ENCODE results near the gene PPP2R5B. TPM values are rescaled to one million over a fixed set of nuclear protein-coding genes. Genes with fewer than 3 reads are reported as not detected.

PPP2R5B gene
- total and polyA plus RNA-seq, 2 donors = 4.4 to 18.3 TPM

- no peak overlapping the region for H3K4me3 ChIP-seq (ENCODE audit: low read length in 2 of 2)
- no peaks in the 10 kb centered on the region for H3K27me3 ChIP-seq (ENCODE audit: control insufficient read depth in 2 of 2, insufficient read depth in 1 of 2, low read length in 1 of 2)
- no peaks in the 10 kb centered on the region for H3K4me1 ChIP-seq (ENCODE audit: control insufficient read depth in 2 of 2, insufficient read depth in 2 of 2, low read length in 2 of 2)
- H3K9me3 ChIP-seq (ENCODE audit: control insufficient read depth in 2 of 2, insufficient read depth in 1 of 2, low read length in 1 of 2) = no peaks in the 10 kb centered on the region
- no peak for DNase-seq (ENCODE audit: low read depth in 6 of 9, low spot score in 9 of 9)
- H3K27ac ChIP-seq (ENCODE audit: low read depth in 1 of 2, low read length in 1 of 2) = no peak overlapping the region
- H3K36me3 ChIP-seq (ENCODE audit: control insufficient read depth in 2 of 2, insufficient read depth in 2 of 2, low read length in 1 of 2) = peaks cover 76 to 82% of the 10 kb centered on the region in 2 donors
- over 99% methylated on average over 17 of the region's 17 CpGs for WGBS
Observed at GRCh38 chr11:64900774-64901173, 23.7 kb upstream of the PPP2R5B start.

- no peaks in the 10 kb centered on the region for H3K9me3 ChIP-seq (ENCODE audit: control insufficient read depth in 2 of 2, insufficient read depth in 1 of 2, low read length in 1 of 2)
- WGBS = 95% methylated on average over 30 of the region's 30 CpGs
- no peak for DNase-seq (ENCODE audit: low read depth in 6 of 9, low spot score in 9 of 9)
Observed at GRCh38 chr11:64902102-64902900, 22.2 kb upstream of the PPP2R5B start.

GRCh38 chr11:64903291-64903833 lies 21.1 kb upstream of the PPP2R5B start:
- H3K9me3 ChIP-seq (ENCODE audit: control insufficient read depth in 2 of 2, insufficient read depth in 1 of 2, low read length in 1 of 2) = no peaks in the 10 kb centered on the region
- peaks cover 77 to 81% of the 10 kb centered on the region in 2 donors for H3K36me3 ChIP-seq (ENCODE audit: control insufficient read depth in 2 of 2, insufficient read depth in 2 of 2, low read length in 1 of 2)
- DNase-seq (ENCODE audit: low read depth in 6 of 9, low spot score in 9 of 9) = no peak
- no peak overlapping the region for H3K4me3 ChIP-seq (ENCODE audit: low read length in 2 of 2)
- H3K27ac ChIP-seq (ENCODE audit: low read depth in 1 of 2, low read length in 1 of 2) = no peak overlapping the region
- H3K4me1 ChIP-seq (ENCODE audit: control insufficient read depth in 2 of 2, insufficient read depth in 2 of 2, low read length in 2 of 2) = no peaks in the 10 kb centered on the region
- WGBS = 98% methylated on average over 23 of the region's 23 CpGs
- H3K27me3 ChIP-seq (ENCODE audit: control insufficient read depth in 2 of 2, insufficient read depth in 1 of 2, low read length in 1 of 2) = no peaks in the 10 kb centered on the region

More at GRCh38 chr11:64902102-64902900, 22.2 kb upstream of the PPP2R5B start:
- H3K4me1 ChIP-seq (ENCODE audit: control insufficient read depth in 2 of 2, insufficient read depth in 2 of 2, low read length in 2 of 2) = no peaks in the 10 kb centered on the region
- H3K36me3 ChIP-seq (ENCODE audit: control insufficient read depth in 2 of 2, insufficient read depth in 2 of 2, low read length in 1 of 2) = peaks cover 81 to 82% of the 10 kb centered on the region in 2 donors
- no peak overlapping the region for H3K4me3 ChIP-seq (ENCODE audit: low read length in 2 of 2)
- H3K27me3 ChIP-seq (ENCODE audit: control insufficient read depth in 2 of 2, insufficient read depth in 1 of 2, low read length in 1 of 2) = no peaks in the 10 kb centered on the region
- H3K27ac ChIP-seq (ENCODE audit: low read depth in 1 of 2, low read length in 1 of 2) = no peak overlapping the region

GRCh38 chr11:64905516-64906313 lies 18.8 kb upstream of the PPP2R5B start:
- DNase-seq (ENCODE audit: low read depth in 6 of 9, low spot score in 9 of 9) = no peak
- no peaks in the 10 kb centered on the region for H3K4me1 ChIP-seq (ENCODE audit: control insufficient read depth in 2 of 2, insufficient read depth in 2 of 2, low read length in 2 of 2)
- no peak overlapping the region for H3K4me3 ChIP-seq (ENCODE audit: low read length in 2 of 2)
- 97% methylated on average over 25 of the region's 25 CpGs for WGBS
- H3K27ac ChIP-seq (ENCODE audit: low read depth in 1 of 2, low read length in 1 of 2) = no peak overlapping the region
- no peaks in the 10 kb centered on the region for H3K27me3 ChIP-seq (ENCODE audit: control insufficient read depth in 2 of 2, insufficient read depth in 1 of 2, low read length in 1 of 2)
- H3K36me3 ChIP-seq (ENCODE audit: control insufficient read depth in 2 of 2, insufficient read depth in 2 of 2, low read length in 1 of 2) = peaks cover 84 to 88% of the 10 kb centered on the region in 2 donors
- H3K9me3 ChIP-seq (ENCODE audit: control insufficient read depth in 2 of 2, insufficient read depth in 1 of 2, low read length in 1 of 2) = no peaks in the 10 kb centered on the region

- H3K9me3 ChIP-seq (ENCODE audit: control insufficient read depth in 2 of 2, insufficient read depth in 1 of 2, low read length in 1 of 2) = no peaks in the 10 kb centered on the region
- no peak for DNase-seq (ENCODE audit: low read depth in 6 of 9, low spot score in 9 of 9)
- peaks cover 83 to 88% of the 10 kb centered on the region in 2 donors for H3K36me3 ChIP-seq (ENCODE audit: control insufficient read depth in 2 of 2, insufficient read depth in 2 of 2, low read length in 1 of 2)
- H3K4me1 ChIP-seq (ENCODE audit: control insufficient read depth in 2 of 2, insufficient read depth in 2 of 2, low read length in 2 of 2) = no peaks in the 10 kb centered on the region
- no peak overlapping the region for H3K27ac ChIP-seq (ENCODE audit: low read depth in 1 of 2, low read length in 1 of 2)
- no peak overlapping the region for H3K4me3 ChIP-seq (ENCODE audit: low read length in 2 of 2)
- H3K27me3 ChIP-seq (ENCODE audit: control insufficient read depth in 2 of 2, insufficient read depth in 1 of 2, low read length in 1 of 2) = no peaks in the 10 kb centered on the region
- 97% methylated on average over 13 of the region's 13 CpGs for WGBS
Observed at GRCh38 chr11:64906314-64906635, 18.2 kb upstream of the PPP2R5B start.

- Histone ChIP-seq H3K4me1 (ENCODE audit: control insufficient read depth in 2 of 2, insufficient read depth in 2 of 2, low read length in 2 of 2) (no peaks in the 10 kb centered on the region), H3K9me3 (ENCODE audit: control insufficient read depth in 2 of 2, insufficient read depth in 1 of 2, low read length in 1 of 2) (no peaks in the 10 kb centered on the region), H3K27me3 (ENCODE audit: control insufficient read depth in 2 of 2, insufficient read depth in 1 of 2, low read length in 1 of 2) (no peaks in the 10 kb centered on the region), H3K27ac (ENCODE audit: low read depth in 1 of 2, low read length in 1 of 2) (no peak overlapping the region), H3K4me3 (ENCODE audit: low read length in 2 of 2) (no peak overlapping the region), H3K36me3 (ENCODE audit: control insufficient read depth in 2 of 2, insufficient read depth in 2 of 2, low read length in 1 of 2) (peaks cover 82 to 87% of the 10 kb centered on the region in 2 donors)
- 97% methylated on average over 11 of the region's 11 CpGs for WGBS
- DNase-seq (ENCODE audit: low read depth in 6 of 9, low spot score in 9 of 9) = no peak
Observed at GRCh38 chr11:64908766-64909165, 15.7 kb upstream of the PPP2R5B start.

- peaks cover 89 to 94% of the 10 kb centered on the region in 2 donors for H3K36me3 ChIP-seq (ENCODE audit: control insufficient read depth in 2 of 2, insufficient read depth in 2 of 2, low read length in 1 of 2)
- WGBS = 95% methylated on average over 39 of the region's 39 CpGs
- H3K9me3 ChIP-seq (ENCODE audit: control insufficient read depth in 2 of 2, insufficient read depth in 1 of 2, low read length in 1 of 2) = no peaks in the 10 kb centered on the region
- H3K27me3 ChIP-seq (ENCODE audit: control insufficient read depth in 2 of 2, insufficient read depth in 1 of 2, low read length in 1 of 2) = no peaks in the 10 kb centered on the region
- H3K27ac ChIP-seq (ENCODE audit: low read depth in 1 of 2, low read length in 1 of 2) = no peak overlapping the region
- H3K4me1 ChIP-seq (ENCODE audit: control insufficient read depth in 2 of 2, insufficient read depth in 2 of 2, low read length in 2 of 2) = no peaks in the 10 kb centered on the region
- DNase-seq (ENCODE audit: low read depth in 6 of 9, low spot score in 9 of 9) = no peak
- no peak overlapping the region for H3K4me3 ChIP-seq (ENCODE audit: low read length in 2 of 2)
Observed at GRCh38 chr11:64909653-64910343, 14.7 kb upstream of the PPP2R5B start.

GRCh38 chr11:64910451-64911093 lies 13.9 kb upstream of the PPP2R5B start:
- Histone ChIP-seq H3K4me3 (ENCODE audit: low read length in 2 of 2) (no peak overlapping the region), H3K4me1 (ENCODE audit: control insufficient read depth in 2 of 2, insufficient read depth in 2 of 2, low read length in 2 of 2) (peaks cover 3 to 8% of the 10 kb centered on the region in 2 donors), H3K9me3 (ENCODE audit: control insufficient read depth in 2 of 2, insufficient read depth in 1 of 2, low read length in 1 of 2) (no peaks in the 10 kb centered on the region), H3K27me3 (ENCODE audit: control insufficient read depth in 2 of 2, insufficient read depth in 1 of 2, low read length in 1 of 2) (no peaks in the 10 kb centered on the region), H3K27ac (ENCODE audit: low read depth in 1 of 2, low read length in 1 of 2) (no peak overlapping the region), H3K36me3 (ENCODE audit: control insufficient read depth in 2 of 2, insufficient read depth in 2 of 2, low read length in 1 of 2) (peaks cover 82 to 87% of the 10 kb centered on the region in 2 donors)
- WGBS = 98% methylated on average over 27 of the region's 27 CpGs
- no peak for DNase-seq (ENCODE audit: low read depth in 6 of 9, low spot score in 9 of 9)

Measured in thymus (tissue), 11 donors.